ENCODE results near the gene JAGN1. TPM values are rescaled to one million over a fixed set of nuclear protein-coding genes. Genes with fewer than 3 reads are reported as not detected.
"Not testable (repeated sequence)": the region's sequence is repeated elsewhere in the genome, so short reads cannot be mapped to it uniquely, and the experiment has no call there.

Gene JAGN1
- total and polyA plus RNA-seq, 7 donors, result 24.7 to 55.1 (median 39.2) TPM

DNA sequence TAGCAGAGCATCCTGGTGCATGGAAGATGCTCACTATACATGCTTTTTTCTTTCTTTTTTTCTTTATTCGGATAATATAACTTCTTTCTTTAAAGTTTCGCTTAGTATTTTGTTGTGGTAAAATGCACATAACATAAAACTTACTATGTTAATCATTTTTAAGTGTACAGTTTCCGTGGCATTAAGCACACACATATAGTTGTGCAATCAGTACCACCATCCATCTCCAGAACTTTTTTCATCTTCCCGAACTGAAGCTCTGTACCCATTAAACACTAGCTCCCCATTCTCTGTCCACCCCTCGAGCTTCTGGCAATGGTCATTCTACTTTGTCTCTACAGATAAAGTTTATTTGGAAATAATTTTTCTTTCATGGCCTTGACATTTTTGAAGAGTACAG is 1.0 kb upstream of the JAGN1 start:
- WGBS, 2 donors, result 79 to 89% methylated on average over 5 of the region's 5 CpGs
- TF ChIP-seq EP300 (IDR thresholded peaks at IDR 0.05) (no peak), CTCF (IDR thresholded peaks at IDR 0.05) (no peak)
- intact Hi-C loops (cut with DNase I), result no loop called here
- Histone ChIP-seq H3K27me3 (no peaks in the 10 kb centered on the region), H3K9me3 (no peaks in the 10 kb centered on the region), H3K36me3 (peaks cover 0 to 14% (median 5%) of the 10 kb centered on the region in 4 donors), H3K4me3 (no peak overlapping the region), H3K27ac (peak overlapping the region in 3 of 4 donors; percentile 90 to 100 (median 99)), H3K4me1 (peaks cover 0 to 42% (median 32%) of the 10 kb centered on the region in 4 donors)
- DNase-seq, result no peak

DNA sequence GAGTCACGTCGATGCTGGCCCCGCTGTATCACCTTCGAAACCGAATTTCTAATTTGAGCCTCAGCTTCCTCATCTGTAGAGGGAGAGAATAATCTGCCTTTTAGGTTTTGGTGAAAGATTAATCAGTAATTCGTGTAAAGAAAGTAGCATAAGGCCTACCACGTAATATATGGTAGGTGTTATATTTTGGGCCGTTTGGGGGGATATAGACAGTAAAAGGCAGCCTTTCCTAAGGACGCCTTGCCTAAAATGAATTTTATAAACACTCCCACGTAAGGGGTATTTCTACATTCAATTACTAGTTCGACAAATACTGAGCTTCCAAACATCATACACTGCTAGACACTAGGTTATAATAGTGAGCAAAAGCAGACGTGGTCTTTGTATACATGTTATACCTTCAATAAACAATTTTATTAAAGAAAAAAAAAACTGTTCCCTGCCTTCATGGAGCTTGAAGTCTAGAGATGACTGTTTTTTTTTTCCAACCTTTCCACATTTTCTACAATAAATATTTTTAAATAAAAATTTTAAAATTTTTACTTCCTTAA is 737 bp downstream of the JAGN1 start:
- H3K4me3 ChIP-seq, result peak overlapping the region; percentile 65 to 99 (median 98)
- peak overlapping the region; percentile 90 to 100 (median 98) for H3K27ac ChIP-seq
- intact Hi-C loops (cut with DNase I), result loop anchor here (2.0 kb wide), 2 partner anchors 24 kb away; no protein-coding TSS in a partner anchor
- H3K9me3 ChIP-seq, result no peaks in the 10 kb centered on the region
- no peaks in the 10 kb centered on the region for H3K27me3 ChIP-seq
- 3 to 10% methylated on average over 12 of the region's 12 CpGs for WGBS, 2 donors
- H3K36me3 ChIP-seq, result peaks cover 0 to 14% (median 5%) of the 10 kb centered on the region in 4 donors
- DNase-seq, result no peak
- peaks cover 0 to 36% (median 26%) of the 10 kb centered on the region in 4 donors for H3K4me1 ChIP-seq
- no peak for TF ChIP-seq POLR2A (IDR thresholded peaks at IDR 0.05)
- TF ChIP-seq POLR2AphosphoS5 (IDR thresholded peaks at IDR 0.05), result no peak
- TF ChIP-seq CTCF (IDR thresholded peaks at IDR 0.05), result no peak
- TF ChIP-seq EP300 (IDR thresholded peaks at IDR 0.05), result no peak

DNA sequence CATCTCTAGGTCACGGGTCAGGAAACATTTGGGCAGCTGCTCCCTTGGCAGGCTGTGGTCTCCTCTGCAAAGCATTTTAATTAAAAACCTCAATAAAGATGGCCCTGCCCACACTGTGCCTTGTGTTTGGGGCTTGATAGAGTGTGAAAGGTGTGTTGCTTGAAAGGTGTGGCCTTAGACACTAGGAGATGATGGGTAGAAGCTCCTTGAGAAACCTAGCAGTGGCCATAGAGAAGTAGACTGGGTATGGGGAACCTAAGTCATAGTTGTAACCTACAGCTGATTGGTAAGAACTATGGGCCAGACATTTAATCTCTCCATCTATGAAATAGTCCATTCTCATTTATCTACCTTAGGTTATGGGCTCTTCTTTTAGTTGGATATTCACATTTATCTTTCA is 3.3 kb downstream of the JAGN1 start:
- Histone ChIP-seq H3K4me1 (peaks cover 0 to 49% (median 40%) of the 10 kb centered on the region in 4 donors), H3K4me3 (no peak overlapping the region), H3K36me3 (peaks cover 0 to 14% (median 5%) of the 10 kb centered on the region in 4 donors), H3K27me3 (no peaks in the 10 kb centered on the region), H3K9me3 (no peaks in the 10 kb centered on the region), H3K27ac (peak overlapping the region in 3 of 4 donors; percentile 25 to 63 (median 56))
- no peak for DNase-seq
- intact Hi-C loops (cut with DNase I), result no loop called here
- TF ChIP-seq POLR2A (IDR thresholded peaks at IDR 0.05) (no peak), CTCF (IDR thresholded peaks at IDR 0.05) (no peak), EP300 (IDR thresholded peaks at IDR 0.05) (no peak), POLR2AphosphoS5 (IDR thresholded peaks at IDR 0.05) (no peak)
- WGBS, 2 donors, result 80 to 84% methylated on average over 1 of the region's 1 CpG

- H3K4me3 ChIP-seq; DNase-seq; H3K27me3 ChIP-seq; H3K9me3 ChIP-seq; intact Hi-C loops (cut with DNase I): not testable (repeated sequence)
- Histone ChIP-seq H3K27ac (peak overlapping the region in 2 of 4 donors; percentile 56 to 63), H3K4me1 (peaks cover 0 to 47% (median 38%) of the 10 kb centered on the region in 4 donors), H3K36me3 (peaks cover 0 to 14% (median 5%) of the 10 kb centered on the region in 4 donors)
- WGBS, 2 donors, result 93 to 95% methylated on average over 3 of the region's 3 CpGs
Observed at GRCh38 chr3:9895715-9896114, 5.3 kb downstream of the JAGN1 start.

- H3K27me3 ChIP-seq; H3K9me3 ChIP-seq; H3K27ac ChIP-seq; H3K4me3 ChIP-seq; DNase-seq; intact Hi-C loops (cut with DNase I): not testable (repeated sequence)
- H3K36me3 ChIP-seq, result peaks cover 0 to 14% (median 5%) of the 10 kb centered on the region in 4 donors
- WGBS, 2 donors, result 54 to 83% methylated on average over 10 of the region's 10 CpGs
- H3K4me1 ChIP-seq, result peaks cover 0 to 37% (median 30%) of the 10 kb centered on the region in 4 donors
Observed at GRCh38 chr3:9896755-9897407, 6.5 kb downstream of the JAGN1 start.
